ENCODE measurements around the gene AP1G2. TPM values are rescaled to one million over a fixed set of nuclear protein-coding genes. Genes with fewer than 3 reads are reported as not detected.

The AP1G2 gene
- total and polyA plus RNA-seq, 2 of the 13 experiments (the other 11 are each of a cell fraction or from before 2014, with no cell fraction given) = 96.9 to 611 TPM

GRCh38 chr14:23602181-23603095 lies 34.8 kb upstream of the AP1G2 start (continued):
- TF ChIP-seq MTF1 (CRISPR knock-in tag; IDR thresholded peaks at IDR 0.05) (no peak), CENPT (CRISPR knock-in tag; IDR thresholded peaks at IDR 0.05; ENCODE audit: low read depth) (no peak), ZNF761 (CRISPR knock-in tag; conservative IDR thresholded peaks at IDR 0.05) (no peak), SMAD1 (CRISPR knock-in tag; IDR thresholded peaks at IDR 0.05; ENCODE audit: borderline replicate concordance, low read depth) (0 out of 2 replicates have a peak, but pooled peaks have one; percentile 49), ZBTB37 (CRISPR knock-in tag; IDR thresholded peaks at IDR 0.05) (no peak; the same call in 1 of the 2 replicates), ATF2 (CRISPR knock-in tag; IDR thresholded peaks at IDR 0.05) (peak; percentile 91), SNAI1 (CRISPR knock-in tag; IDR thresholded peaks at IDR 0.05; ENCODE audit: borderline replicate concordance) (no peak), UBTF (CRISPR knock-in tag; IDR thresholded peaks at IDR 0.05) (no peak), TAF1 (CRISPR knock-in tag; IDR thresholded peaks at IDR 0.05) (no peak), GABPB1 (CRISPR knock-in tag; IDR thresholded peaks at IDR 0.05) (peak; percentile 49), NFE2 (CRISPR knock-in tag; IDR thresholded peaks at IDR 0.05) (no peak), ZNF318 (CRISPR knock-in tag; IDR thresholded peaks at IDR 0.05) (no peak), HHEX (CRISPR knock-in tag; IDR thresholded peaks at IDR 0.05) (no peak), FOXK1 (CRISPR knock-in tag; IDR thresholded peaks at IDR 0.05; ENCODE audit: borderline replicate concordance, low read depth) (peak; percentile 77; the same call in 1 of the 2 replicates), NR2F2 (IDR thresholded peaks at IDR 0.05; ENCODE audit: borderline replicate concordance, low read depth) (no peak)
